H1 (cell line): Measurements from ENCODE around the gene CHD5. TPM values are rescaled to one million over a fixed set of nuclear protein-coding genes. Genes with fewer than 3 reads are reported as not detected.

ENCODE experiments used
- CTCF ChIA-PET: fragments of 300-600 bp; sonication (Branson Sonifier 250); formaldehyde crosslinking; loops from one replicate; lab custom pipeline; 2021; ENCODE audit not compliant: partially characterized antibody; lab: Charles Lee
- POLR2A ChIA-PET: fragments of 300-600 bp; sonication (Branson Sonifier 250); formaldehyde crosslinking; loops from one replicate; lab custom pipeline; 2021; ENCODE audit warnings: inconsistent platforms; ENCODE audit not compliant: partially characterized antibody; lab: Charles Lee
- DNase-seq, 2 experiments: peaks; one replicate each; pipeline versions ENCODE4 v3.0.0 to v3.0.0-alpha.2; 2010 to 2022; ENCODE audit warnings: low spot score in 2 of 2, low read depth in 1 of 2, mixed read lengths in 1 of 2
- FAIRE-seq: peaks from 2 replicates; lab custom pipeline; 2011; peaks lifted over from hg19 to GRCh38; lab: Jason Lieb, UNC
- H2AFZ ChIP-seq: 2 replicates; pipeline ENCODE4 v1.8.1; 2012; ENCODE audit warnings: low read length, inconsistent platforms
- H2AK5ac ChIP-seq: 2 replicates; pipeline ENCODE4 v1.6.1; 2013; ENCODE audit warnings: low read depth, low read length
- H2BK120ac ChIP-seq: replicated peaks from 2 replicates; pipeline ENCODE3; 2013; ENCODE audit warnings: low read depth, low read length, inconsistent platforms
- H2BK12ac ChIP-seq: 2 replicates; pipeline ENCODE4 v1.6.1; 2013; ENCODE audit warnings: low read depth, low read length
- H2BK15ac ChIP-seq: 2 replicates; pipeline ENCODE4 v1.6.1; 2013; ENCODE audit warnings: low read length
- H2BK20ac ChIP-seq: 2 replicates; pipeline ENCODE4 v1.6.1; 2013; ENCODE audit warnings: low read length
- H2BK5ac ChIP-seq: 2 replicates; pipeline ENCODE4 v1.6.1; 2013; ENCODE audit warnings: low read depth, low read length
- H3K14ac ChIP-seq: 2 replicates; pipeline ENCODE4 v1.6.1; 2013; ENCODE audit warnings: inconsistent platforms; ENCODE audit not compliant: insufficient read length
- H3K18ac ChIP-seq: 2 replicates; pipeline ENCODE4 v1.6.1; 2013; ENCODE audit warnings: low read length; ENCODE audit errors: extremely low read depth
- H3K23ac ChIP-seq: 2 replicates; pipeline ENCODE4 v1.6.1; 2013; ENCODE audit warnings: inconsistent platforms; ENCODE audit not compliant: insufficient read length
- H3K23me2 ChIP-seq: 2 replicates; pipeline ENCODE4 v1.6.1; 2013; ENCODE audit warnings: low read depth, low read length
- H3K27ac ChIP-seq: 2 replicates; pipeline ENCODE4 v1.6.1; 2011; ENCODE audit warnings: low read depth, low read length, inconsistent platforms
- H3K27me3 ChIP-seq, 4 experiments: replicated peaks in 1 of 4; 1 replicate in 1 of 4; 2 replicates in 3 of 4; pipeline versions ENCODE4 v1.6.1 to v1.8.1; 2011 to 2013; ENCODE audit warnings: low read length in 3 of 4, mild to moderate bottlenecking in 3 of 4, inconsistent platforms in 2 of 4, mixed read lengths in 2 of 4, moderate library complexity in 1 of 4; ENCODE audit not compliant: control insufficient read depth in 3 of 4, insufficient read depth in 3 of 4; ENCODE audit errors: extremely low read depth in 1 of 4
- H3K36me3 ChIP-seq, 4 experiments: 2 replicates each; pipeline versions ENCODE4 v1.6.1 to v1.8.1; 2011 to 2013; ENCODE audit warnings: mild to moderate bottlenecking in 4 of 4, low read length in 3 of 4, moderate library complexity in 2 of 4, control low read depth in 1 of 4, inconsistent platforms in 1 of 4; ENCODE audit not compliant: insufficient read depth in 4 of 4, control insufficient read depth in 2 of 4
- H3K4ac ChIP-seq: replicated peaks from 2 replicates; pipeline ENCODE3; 2013; ENCODE audit warnings: low read length, low read depth, mixed read lengths, inconsistent platforms; ENCODE audit not compliant: insufficient read length
- H3K4me1 ChIP-seq, 4 experiments: replicated peaks in 1 of 4; 1 replicate in 1 of 4; 2 replicates in 3 of 4; pipeline versions ENCODE4 v1.6.1 to v1.8.1; 2011 to 2013; ENCODE audit warnings: low read length in 3 of 4, inconsistent platforms in 2 of 4, mixed read lengths in 1 of 4; ENCODE audit not compliant: insufficient read depth in 4 of 4, control insufficient read depth in 3 of 4
- H3K4me2 ChIP-seq, 2 experiments: 2 replicates each; pipeline versions ENCODE4 v1.6.1 to v1.8.1; 2011 to 2013; ENCODE audit warnings: low read depth in 2 of 2, low read length in 2 of 2, control low read depth in 1 of 2, inconsistent platforms in 1 of 2, mild to moderate bottlenecking in 1 of 2; ENCODE audit not compliant: insufficient read depth in 1 of 2
- H3K4me3 ChIP-seq, 4 experiments: fragments of 200-600, 300-600 bp in 1 of 4; sonication (generic), shearing (Covaris generic), sonication (Bioruptor Twin) in 1 of 4; 2 replicates each; pipeline versions ENCODE4 v1.5.1 to v1.8.1; 2011 to 2016; ENCODE audit warnings: low read length in 4 of 4, low read depth in 3 of 4, control low read depth in 2 of 4, inconsistent platforms in 2 of 4, mild to moderate bottlenecking in 2 of 4, mixed read lengths in 1 of 4, moderate library complexity in 1 of 4; ENCODE audit not compliant: insufficient read depth in 2 of 4; ENCODE audit errors: extremely low read depth in 1 of 4
- H3K56ac ChIP-seq: replicated peaks from 2 replicates; pipeline ENCODE3; 2013; ENCODE audit warnings: low read depth, mild to moderate bottlenecking, mixed read lengths, low read length, inconsistent platforms; ENCODE audit not compliant: insufficient read length
- H3K79me1 ChIP-seq: 2 replicates; pipeline ENCODE4 v1.6.1; 2013; ENCODE audit warnings: low read depth, low read length, control low read depth
- H3K79me2 ChIP-seq, 2 experiments: 2 replicates each; pipeline versions ENCODE4 v1.6.1 to v1.8.1; 2012 to 2013; ENCODE audit warnings: low read length in 2 of 2, mild to moderate bottlenecking in 2 of 2, inconsistent platforms in 1 of 2; ENCODE audit not compliant: insufficient read depth in 2 of 2, control insufficient read depth in 1 of 2
- H3K9ac ChIP-seq, 4 experiments: replicated peaks in 1 of 4; 1 replicate in 1 of 4; 2 replicates in 3 of 4; pipeline versions ENCODE4 v1.6.1 to v1.8.1; 2011 to 2013; ENCODE audit warnings: low read depth in 3 of 4, low read length in 3 of 4, control low read depth in 2 of 4, mild to moderate bottlenecking in 2 of 4, moderate library complexity in 2 of 4, inconsistent platforms in 1 of 4; ENCODE audit errors: extremely low read depth in 1 of 4
- H3K9me3 ChIP-seq, 2 experiments: 2 replicates each; pipeline versions ENCODE4 v1.6.1 to v1.8.1; 2012 to 2013; ENCODE audit warnings: mild to moderate bottlenecking in 2 of 2, moderate library complexity in 2 of 2, control low read depth in 1 of 2, inconsistent platforms in 1 of 2, low read depth in 1 of 2, low read length in 1 of 2, mixed read lengths in 1 of 2; ENCODE audit not compliant: insufficient read depth in 2 of 2
- H4K20me1 ChIP-seq, 2 experiments: replicated peaks in 1 of 2; 2 replicates each; pipeline versions ENCODE3 to v1.8.1; 2011 to 2013; ENCODE audit warnings: inconsistent platforms in 2 of 2, low read length in 2 of 2, mild to moderate bottlenecking in 1 of 2; ENCODE audit not compliant: insufficient read depth in 2 of 2, control insufficient read depth in 1 of 2
- H4K5ac ChIP-seq: 2 replicates; pipeline ENCODE4 v1.6.1; 2013; ENCODE audit warnings: low read length, low read depth, mixed read lengths, inconsistent platforms; ENCODE audit not compliant: insufficient read length
- H4K8ac ChIP-seq: 2 replicates; pipeline ENCODE4 v1.8.0; 2013; ENCODE audit warnings: mild to moderate bottlenecking, moderate library complexity, low read length, inconsistent platforms; ENCODE audit not compliant: insufficient read depth; ENCODE audit errors: extremely low read depth
- H4K91ac ChIP-seq: replicated peaks from 2 replicates; pipeline ENCODE3; 2013; ENCODE audit warnings: low read length, mixed read lengths, inconsistent platforms; ENCODE audit not compliant: insufficient read length
- BCL11A ChIP-seq, 2 experiments: IDR thresholded peaks; one replicate each; pipeline ENCODE4 v1.6.1; 2011; ENCODE audit warnings: low read depth in 2 of 2, low read length in 2 of 2, mild to moderate bottlenecking in 2 of 2
- KDM5A ChIP-seq: fragments of 200-600 bp; IDR thresholded peaks from 2 replicates; pipeline ENCODE4 v1.7.1; 2012; ENCODE audit warnings: mild to moderate bottlenecking, low read length, inconsistent platforms, mixed read lengths
- SIN3A ChIP-seq, 2 experiments: IDR thresholded peaks in 1 of 2; conservative IDR thresholded peaks in 1 of 2; 2 replicates each; pipeline ENCODE4 v1.6.1; 2011 to 2012; ENCODE audit warnings: low read length in 2 of 2, improper control_type of control experiment in 1 of 2, low read depth in 1 of 2, mild to moderate bottlenecking in 1 of 2
- TAF1 ChIP-seq: IDR thresholded peaks from 2 replicates; pipeline ENCODE4 v1.6.1; 2011; ENCODE audit warnings: mild to moderate bottlenecking, low read depth, low read length
- YY1 ChIP-seq: IDR thresholded peaks from 2 replicates; pipeline ENCODE4 v1.6.1; 2011; ENCODE audit warnings: low read depth, mild to moderate bottlenecking, low read length
- WGBS, 2 experiments: shearing (Covaris generic) in 1 of 2; methylation state at CpG; one replicate each; pipeline versions ENCODE4 v1.1.6 to v1.1.7; 2013 to 2015; ENCODE audit warnings: low lambda C conversion rate in 2 of 2, mixed read lengths in 2 of 2, inconsistent platforms in 1 of 2, low coverage in 1 of 2, missing lambda C conversion rate in 1 of 2; ENCODE audit not compliant: insufficient replicate concordance in 2 of 2, insufficient coverage in 1 of 2, insufficient read length in 1 of 2; ENCODE audit errors: extremely low coverage in 1 of 2, missing lambda C conversion rate in 1 of 2; 5-methylcytosine and 5-hydroxymethylcytosine counted together
- polyA plus RNA-seq, 7 experiments: library from polyadenylated mRNA; depleted of rRNA in 3 of 7; stranded (reverse) in 5 of 7; unstranded in 2 of 7; fragments of >200 nt in 5 of 7; fragments of 200-250 nt in 2 of 7; gene quantifications; 1 replicate in 5 of 7; 2 replicates in 1 of 7; 4 replicates in 1 of 7; pipeline versions ENCODE4 v1.2.1 to v1.2.3, GENCODE V29; 2011 to 2013; ENCODE audit warnings: missing spikeins in 2 of 7, mixed read lengths in 2 of 7
- total RNA-seq: library from RNA; stranded (reverse); fragmentation: NEBNext Ultra II Directional; extraction: Animal tissue kit (Norgen Biotek cat#: 25700); gene quantifications from 2 replicates; pipeline ENCODE4 v1.2.1, GENCODE V29; 2021
- TF ChIP-seq, protein P1 (sequence below): IDR thresholded peaks from 2 replicates; pipeline ENCODE4 v1.6.1; 2012; ENCODE audit warnings: inconsistent platforms

The CHD5 gene
- total and polyA plus RNA-seq, 2 of the 8 experiments (the other 6 are each of a cell fraction or from before 2014, with no cell fraction given): 0.42 to 1.8 TPM

DNA sequence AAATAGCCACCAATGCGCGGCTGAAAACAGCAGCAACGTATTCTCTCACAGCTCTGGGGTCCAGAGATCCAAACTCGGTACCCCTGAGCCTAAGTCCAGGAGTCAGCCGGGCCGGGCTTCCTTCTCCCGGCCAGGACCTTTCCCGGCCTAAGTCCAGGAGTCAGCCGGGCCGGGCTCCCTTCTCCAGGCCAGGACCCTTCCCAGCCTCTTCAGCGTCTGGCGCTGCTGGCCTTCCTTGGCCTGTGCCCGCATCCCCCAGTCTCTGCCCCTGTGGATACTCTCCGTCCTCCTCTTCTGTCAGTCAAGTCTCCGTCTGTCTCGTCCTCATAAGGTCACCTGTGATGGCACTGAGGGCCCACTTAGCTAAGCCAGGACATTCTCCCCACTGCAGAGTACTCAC, 102.2 kb downstream of the CHD5 start:
- no peak overlapping the region for H2AFZ ChIP-seq
- no peaks in the 10 kb centered on the region for H3K9me3 ChIP-seq
- peaks cover 0 to 2% of the 10 kb centered on the region in 2 experiments for H4K20me1 ChIP-seq
- no peak overlapping the region for H3K27ac ChIP-seq
- H3K4me2 ChIP-seq: no peak overlapping the region
- H3K14ac ChIP-seq: no peak overlapping the region
- no peak overlapping the region for H2AK5ac ChIP-seq
- H3K4me3 ChIP-seq: no peak overlapping the region
- ChIA-PET POLR2A (no interaction called here), CTCF (interaction anchor here (1.1 to 2.4 kb wide), 8 partner anchors 9 to 93 kb away, joined by 3 to 8 read pairs (median 6); no protein-coding TSS in a partner anchor)
- H2BK5ac ChIP-seq: no peak overlapping the region
- H3K79me2 ChIP-seq: no peaks in the 10 kb centered on the region
- no peak overlapping the region for H2BK120ac ChIP-seq
- H4K5ac ChIP-seq: no peak overlapping the region
- no peak overlapping the region for H3K23ac ChIP-seq
- 96% methylated on average over 16 of the region's 16 CpGs; no CpG with 5 or more reads in 1 of the 2 experiments for WGBS, 2 experiments
- no peak overlapping the region for H2BK12ac ChIP-seq
- DNase-seq (no peak), FAIRE-seq (no peak)
- H3K36me3 ChIP-seq: no peaks in the 10 kb centered on the region
- no peak overlapping the region for H3K9ac ChIP-seq
- H3K27me3 ChIP-seq: 0 out of 7 replicates have a peak, but pooled peaks cover 0 to 2% (median 0%) of the 10 kb centered on the region in 4 experiments
- H4K8ac ChIP-seq: peak overlapping the region; percentile 31; the same call in 1 of the 2 replicates
- no peak overlapping the region for H2BK20ac ChIP-seq
- TF ChIP-seq TAF1 (no peak), YY1 (no peak), SIN3A (conservative IDR thresholded peaks at IDR 0.05 in 1 of 2, IDR thresholded peaks at IDR 0.05 in 1 of 2; ENCODE audit: low read depth in 1 of 2, low read length in 2 of 2) (no peak), KDM5A (no peak), BCL11A (IDR thresholded peaks at IDR 0.05; ENCODE audit: low read depth in 2 of 2, low read length in 2 of 2) (no peak)
- TF ChIP-seq, protein P1, sequence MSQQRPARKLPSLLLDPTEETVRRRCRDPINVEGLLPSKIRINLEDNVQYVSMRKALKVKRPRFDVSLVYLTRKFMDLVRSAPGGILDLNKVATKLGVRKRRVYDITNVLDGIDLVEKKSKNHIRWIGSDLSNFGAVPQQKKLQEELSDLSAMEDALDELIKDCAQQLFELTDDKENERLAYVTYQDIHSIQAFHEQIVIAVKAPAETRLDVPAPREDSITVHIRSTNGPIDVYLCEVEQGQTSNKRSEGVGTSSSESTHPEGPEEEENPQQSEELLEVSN: no peak
- H3K79me1 ChIP-seq: no peaks in the 10 kb centered on the region
- H3K18ac ChIP-seq: no peak overlapping the region
- H3K56ac ChIP-seq: no peak overlapping the region
- peaks cover 0 to 4% (median 1%) of the 10 kb centered on the region in 4 experiments; a peak in 4 of 7 replicates for H3K4me1 ChIP-seq
- H2BK15ac ChIP-seq: 0 out of 2 replicates have a peak overlapping the region, but pooled peaks have one; percentile 32
- no peak overlapping the region for H4K91ac ChIP-seq
- H3K23me2 ChIP-seq: no peaks in the 10 kb centered on the region
- no peak overlapping the region for H3K4ac ChIP-seq
